ENCODE results near the gene SPATA6L. TPM values are rescaled to one million over a fixed set of nuclear protein-coding genes. Genes with fewer than 3 reads are reported as not detected.

The SPATA6L gene
- total and polyA plus RNA-seq, 2 experiments from 2014 or later, result 1.7 to 1.9 TPM

- H3K4me1 Mint-ChIP-seq, result peaks cover 11% of the 10 kb centered on the region; the same call in 2 of the 3 replicates
- Histone ChIP-seq H3K79me2 (replicated peaks; ENCODE audit: insufficient read depth) (no peaks in the 10 kb centered on the region), H3K4me1 (ENCODE audit: insufficient read depth) (no peaks in the 10 kb centered on the region), H3K4me3 (no peak overlapping the region), H3K27ac (ENCODE audit: low read depth) (no peak overlapping the region), H2AFZ (no peak overlapping the region), H4K20me1 (replicated peaks; ENCODE audit: insufficient read depth) (no peaks in the 10 kb centered on the region), H3K27me3 (ENCODE audit: insufficient read depth) (no peaks in the 10 kb centered on the region), H3K4me2 (no peak overlapping the region), H3K36me3 (ENCODE audit: insufficient read depth) (no peaks in the 10 kb centered on the region), H3F3A (replicated peaks; ENCODE audit: low read depth) (no peaks in the 10 kb centered on the region), H3K9me2 (ENCODE audit: insufficient read depth) (no peaks in the 10 kb centered on the region)
- H3K27me3 Mint-ChIP-seq (ENCODE audit: insufficient read depth, low read depth, poor library complexity), result no peaks in the 10 kb centered on the region
- DNase-seq (ENCODE audit: low spot score), result no peak
- peaks cover 5% of the 10 kb centered on the region; the same call in 2 of the 3 replicates for H3K9me3 Mint-ChIP-seq
- no peak for TF ChIP-seq STAT1 (IDR thresholded peaks at IDR 0.05; ENCODE audit: unreplicated experiment)
- no peak for TF ChIP-seq REST (IDR thresholded peaks at IDR 0.05; ENCODE audit: unreplicated experiment)
- no peak for TF ChIP-seq ZNF462 (CRISPR knock-in tag; IDR thresholded peaks at IDR 0.05)
- no peak for TF ChIP-seq EZH2phosphoT487 (IDR thresholded peaks at IDR 0.05; ENCODE audit: unreplicated experiment)
- no peak for TF ChIP-seq ZNF114 (CRISPR knock-in tag; IDR thresholded peaks at IDR 0.05)
- no peak for TF ChIP-seq EZH2 (IDR thresholded peaks at IDR 0.05; ENCODE audit: low read depth, unreplicated experiment)
- TF ChIP-seq NANOG (IDR thresholded peaks at IDR 0.05; ENCODE audit: borderline replicate concordance), result no peak
- TF ChIP-seq POLR2AphosphoS5 (IDR thresholded peaks at IDR 0.05; ENCODE audit: low read depth), result no peak
- TF ChIP-seq JUNB (IDR thresholded peaks at IDR 0.05; ENCODE audit: unreplicated experiment), result no peak
- TF ChIP-seq CTCF (conservative IDR thresholded peaks at IDR 0.05; ENCODE audit: low read depth in 2 of 2), result no peak
- no peak for TF ChIP-seq ZNF331 (CRISPR knock-in tag; IDR thresholded peaks at IDR 0.05; ENCODE audit: low read depth)
- no peak for TF ChIP-seq CREB1 (CRISPR knock-in tag; IDR thresholded peaks at IDR 0.05; ENCODE audit: low read depth)
- no peak for TF ChIP-seq ETS1 (IDR thresholded peaks at IDR 0.05)
- no peak overlapping the region; the same call in 1 of the 2 replicates for H3K27ac Mint-ChIP-seq
- H3K4me3 Mint-ChIP-seq, result no peak overlapping the region
- no peak for ATAC-seq
- peaks cover 2% of the 10 kb centered on the region; the same call in 1 of the 3 replicates for H3K36me3 Mint-ChIP-seq (ENCODE audit: low read depth)
Measured at GRCh38 chr9:4614627-4615026, 51.7 kb downstream of the SPATA6L start.
